GM20431 (cell line): ENCODE results near the gene DCX.

Experiments
- in situ Hi-C: fragments of 300-500 bp; cut with MseI, MboI; formaldehyde crosslinking; loops from one replicate; pipeline ENCODE4 v1.15.0; 2020; ENCODE audit warnings: low sequenced_read_pairs; ENCODE audit not compliant: unreplicated experiment

The DCX gene

GRCh38 chrX:111322231-111322855 lies 89.6 kb downstream of the DCX start:
- in situ Hi-C loops: no loop called here

GRCh38 chrX:111319451-111319850 lies 92.5 kb downstream of the DCX start:
- in situ Hi-C loops: no loop called here

GRCh38 chrX:111318901-111319300 lies 93.1 kb downstream of the DCX start:
- in situ Hi-C loops: no loop called here

GRCh38 chrX:111309083-111309482 lies 102.9 kb downstream of the DCX start:
- in situ Hi-C loops: no loop called here

GRCh38 chrX:111308039-111308438 lies 104.0 kb downstream of the DCX start:
- in situ Hi-C loops: no loop called here

- in situ Hi-C loops: no loop called here
Measured at GRCh38 chrX:111302284-111302683, 109.7 kb downstream of the DCX start.

GRCh38 chrX:111288841-111289240 lies 123.2 kb downstream of the DCX start:
- in situ Hi-C loops: no loop called here

- in situ Hi-C loops: no loop called here
Measured at GRCh38 chrX:111284631-111285293, 127.2 kb downstream of the DCX start.

- in situ Hi-C loops: no loop called here
Measured at GRCh38 chrX:111283446-111283845, 128.5 kb downstream of the DCX start.

- in situ Hi-C loops: no loop called here
Measured at GRCh38 chrX:111282991-111283390, 129.0 kb downstream of the DCX start.

GRCh38 chrX:111282139-111282538 lies 129.9 kb downstream of the DCX start:
- in situ Hi-C loops: no loop called here

GRCh38 chrX:111270339-111270738 lies 141.7 kb downstream of the DCX start, which contains the start of gene CAPN6:
Gene CAPN6, minus strand, starts transcription at chrX:111270483. Its CDS starts 6,547 bp downstream, at chrX:111263936.
- in situ Hi-C loops: no loop called here

- in situ Hi-C loops: no loop called here
Measured at GRCh38 chrX:111268506-111268905, 143.5 kb downstream of the DCX start.

- in situ Hi-C loops: no loop called here
Measured at GRCh38 chrX:111265486-111265885, 146.5 kb downstream of the DCX start.

- in situ Hi-C loops: no loop called here
Measured at GRCh38 chrX:111264385-111264784, 147.6 kb downstream of the DCX start.

GRCh38 chrX:111262086-111262485 lies 149.9 kb downstream of the DCX start:
- in situ Hi-C loops: no loop called here

- in situ Hi-C loops: no loop called here
Measured at GRCh38 chrX:111260451-111260850, 151.5 kb downstream of the DCX start.

- in situ Hi-C loops: no loop called here
Measured at GRCh38 chrX:111259559-111259958, 152.4 kb downstream of the DCX start.

- in situ Hi-C loops: no loop called here
Measured at GRCh38 chrX:111257733-111258132, 154.3 kb downstream of the DCX start.

GRCh38 chrX:111254896-111255693 lies 156.9 kb downstream of the DCX start:
- in situ Hi-C loops: no loop called here

GRCh38 chrX:111244235-111244750 lies 167.7 kb downstream of the DCX start:
- in situ Hi-C loops: no loop called here
